ENCODE results near the gene GCNT2.
"Not testable (repeated sequence)": the region's sequence is repeated elsewhere in the genome, so short reads cannot be mapped to it uniquely, and the experiment has no call there.

Gene GCNT2

GRCh38 chr6:10516953-10517352 is 4.2 kb upstream of the GCNT2 start:
- no peak for DNase-seq

GRCh38 chr6:10518557-10519407 is 2.4 kb upstream of the GCNT2 start:
- no peak for DNase-seq

DNA sequence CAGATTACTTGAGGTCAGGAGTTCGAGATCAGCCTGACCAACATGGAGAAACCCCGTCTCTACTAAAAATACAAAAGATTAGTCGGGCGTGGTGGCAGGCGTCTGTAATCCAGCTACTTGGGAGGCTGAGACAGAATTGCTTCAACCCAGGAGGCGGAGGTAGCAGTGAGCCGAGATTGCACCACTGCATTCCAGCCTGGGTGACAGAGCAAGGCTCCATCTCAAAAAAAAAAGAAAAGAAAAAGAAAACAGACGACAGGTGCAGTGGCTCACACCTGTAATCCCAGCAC is 1.8 kb upstream of the GCNT2 start:
- not testable (repeated sequence) for DNase-seq

- DNase-seq: no peak
Measured at GRCh38 chr6:10520468-10520867, 683 bp upstream of the GCNT2 start.

DNA sequence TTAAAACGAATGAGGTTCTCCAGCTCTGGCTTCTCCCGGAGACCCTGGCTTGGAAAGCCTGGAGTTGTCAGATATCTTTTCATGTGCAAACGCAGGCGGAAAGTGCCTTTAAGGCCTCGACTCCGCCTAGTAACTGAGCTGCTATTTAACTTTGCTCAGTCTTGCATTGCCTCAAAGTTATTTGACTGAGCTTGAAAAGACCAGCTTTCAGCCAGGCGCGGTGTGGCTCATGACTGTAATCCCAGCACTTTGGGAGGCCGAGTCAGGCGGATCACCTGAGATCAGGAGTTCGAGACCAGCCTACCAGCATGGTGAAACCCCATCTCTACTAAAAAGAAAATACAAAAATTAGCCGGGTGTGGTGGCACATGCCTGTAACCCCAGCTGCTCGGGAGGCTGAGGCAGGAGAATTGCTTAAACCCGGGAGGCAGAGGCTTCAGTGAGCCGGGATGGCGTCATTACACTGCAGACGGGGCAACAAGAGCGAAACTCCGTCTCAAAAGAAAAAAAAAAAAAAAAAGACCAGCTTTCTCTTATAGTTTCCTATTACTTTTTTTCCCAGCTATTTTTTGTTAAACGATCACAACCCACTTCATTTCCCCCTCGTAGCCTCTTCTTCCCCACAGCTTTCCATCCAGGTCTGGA is 1.9 kb downstream of the GCNT2 start:
- DNase-seq: no peak

- no peak for DNase-seq
Measured at GRCh38 chr6:10526156-10526555, 5.0 kb downstream of the GCNT2 start.

GRCh38 chr6:10528158-10528981 is 7.2 kb downstream of the GCNT2 start:
- DNase-seq: peak; percentile 72

- DNase-seq: no peak
Measured at GRCh38 chr6:10529231-10529801, 8.2 kb downstream of the GCNT2 start.

- DNase-seq: not testable (repeated sequence)
Measured at GRCh38 chr6:10529828-10530374, 8.8 kb downstream of the GCNT2 start.

DNA sequence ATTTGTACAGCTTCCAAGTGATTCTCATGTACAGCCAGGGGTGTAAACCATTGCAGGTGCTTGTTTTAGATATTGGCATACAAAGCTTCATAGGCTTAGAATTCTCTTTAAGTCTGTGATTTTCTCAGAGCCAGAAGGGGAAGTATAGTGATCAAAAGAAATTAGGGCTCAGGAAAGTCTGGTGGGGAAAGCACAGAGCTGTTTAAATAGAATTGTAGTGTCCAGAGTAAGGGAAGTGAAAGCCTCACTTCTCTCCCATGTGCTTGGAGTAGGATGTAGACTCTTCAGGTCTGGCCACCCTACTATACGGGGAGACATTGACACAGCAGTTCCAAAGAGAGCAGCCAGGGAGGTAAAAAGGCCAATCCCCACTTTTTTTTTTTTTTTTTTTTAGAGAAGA is 10.4 kb downstream of the GCNT2 start:
- no peak for DNase-seq

GRCh38 chr6:10531942-10532341 is 10.8 kb downstream of the GCNT2 start:
- no peak for DNase-seq

DNA sequence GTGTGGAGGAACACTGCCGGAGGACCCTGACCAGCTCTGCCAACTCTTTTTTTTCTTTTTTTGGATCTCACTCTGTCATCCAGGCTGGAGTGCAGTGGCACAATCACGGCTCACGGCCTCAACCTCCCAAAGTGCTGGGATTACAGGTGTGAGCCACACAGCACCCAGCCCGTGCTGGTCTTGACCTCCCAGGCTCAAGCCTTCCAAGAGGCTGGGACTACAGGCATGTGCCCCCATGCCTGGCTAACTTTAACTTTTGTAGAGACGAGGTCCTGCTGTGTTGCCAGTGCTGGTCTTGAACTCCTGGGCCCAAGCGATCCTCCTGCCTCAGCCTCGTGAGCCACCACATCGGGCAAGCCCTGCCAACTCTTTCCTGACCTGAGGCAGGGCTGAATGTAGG is 11.2 kb downstream of the GCNT2 start:
- DNase-seq: no peak

- no peak for DNase-seq
Measured at GRCh38 chr6:10534419-10534762, 13.2 kb downstream of the GCNT2 start.

DNA sequence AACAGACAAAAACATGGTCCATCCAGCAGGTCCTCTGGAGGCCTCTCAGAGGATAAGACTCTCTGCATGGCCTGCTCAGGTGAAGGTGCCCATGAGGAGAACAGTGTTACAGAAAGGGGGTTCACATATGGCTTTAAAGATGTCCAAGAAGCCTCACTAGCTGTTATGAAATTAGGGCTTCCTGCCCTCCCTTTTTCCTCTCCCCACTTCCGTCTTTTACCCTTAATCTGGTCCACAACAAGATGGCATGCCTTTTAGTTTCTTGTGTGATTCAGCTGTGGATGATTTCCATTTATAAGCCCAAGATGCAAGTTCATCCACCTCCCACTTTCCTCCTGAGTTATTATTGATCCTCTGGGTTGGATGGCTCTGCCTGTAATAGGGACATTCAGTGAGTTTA is 14.0 kb downstream of the GCNT2 start:
- DNase-seq: no peak

GRCh38 chr6:10537726-10538125 is 16.6 kb downstream of the GCNT2 start:
- no peak for DNase-seq

DNA sequence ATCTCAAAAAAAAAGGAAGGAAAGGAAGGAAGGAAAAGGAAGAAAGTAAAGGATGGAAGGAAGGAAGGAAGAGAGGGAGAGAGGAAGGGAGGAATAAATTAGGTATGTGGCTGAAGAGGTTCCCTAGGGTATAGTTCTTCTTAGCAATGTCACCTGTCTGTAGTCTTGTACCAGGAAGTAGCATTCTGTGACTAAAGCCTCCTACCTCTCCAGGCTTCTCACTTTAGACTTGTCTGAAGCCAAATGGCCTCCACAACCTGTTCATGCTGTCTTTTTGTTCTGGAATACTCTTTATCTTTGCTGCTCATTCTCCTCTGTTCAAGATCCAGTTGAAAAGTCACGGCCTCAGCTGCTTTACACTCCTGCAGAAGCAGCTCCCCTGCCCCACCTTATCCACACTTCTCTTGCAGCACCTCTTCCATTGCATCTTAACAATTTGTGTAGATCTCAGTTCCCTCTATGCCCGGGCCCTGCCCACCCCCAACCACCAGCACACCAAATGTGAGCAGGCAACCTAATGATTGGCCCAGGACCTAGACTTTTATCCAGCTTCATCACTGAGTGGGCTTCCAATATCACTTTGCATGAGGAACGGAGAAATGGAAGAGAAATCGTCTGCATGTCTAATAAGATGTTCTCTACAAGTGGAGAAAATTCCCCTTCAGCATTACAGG is 19.1 kb downstream of the GCNT2 start:
- no peak for DNase-seq

DNA sequence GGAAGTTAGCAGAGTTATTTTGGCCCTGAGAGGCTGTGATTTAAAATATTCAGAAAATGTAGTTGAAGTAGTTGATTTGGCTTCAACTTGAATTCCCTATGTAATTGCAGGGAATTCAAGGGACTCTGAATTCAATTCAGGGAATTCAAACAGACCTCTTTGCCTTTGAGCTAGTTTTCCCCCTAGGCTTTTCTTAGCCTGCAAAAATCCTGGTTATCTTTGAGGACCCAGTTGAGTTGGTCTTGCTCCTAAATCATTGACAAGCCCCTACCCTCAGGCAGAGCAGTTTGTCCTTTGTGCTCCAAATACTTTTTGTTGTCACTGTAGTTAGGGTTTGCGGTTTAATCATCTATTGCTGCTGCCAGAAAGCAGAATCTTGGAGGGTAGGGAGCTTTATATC is 20.4 kb downstream of the GCNT2 start:
- DNase-seq: no peak

- no peak for DNase-seq
Measured at GRCh38 chr6:10542213-10542612, 21.1 kb downstream of the GCNT2 start.

DNA sequence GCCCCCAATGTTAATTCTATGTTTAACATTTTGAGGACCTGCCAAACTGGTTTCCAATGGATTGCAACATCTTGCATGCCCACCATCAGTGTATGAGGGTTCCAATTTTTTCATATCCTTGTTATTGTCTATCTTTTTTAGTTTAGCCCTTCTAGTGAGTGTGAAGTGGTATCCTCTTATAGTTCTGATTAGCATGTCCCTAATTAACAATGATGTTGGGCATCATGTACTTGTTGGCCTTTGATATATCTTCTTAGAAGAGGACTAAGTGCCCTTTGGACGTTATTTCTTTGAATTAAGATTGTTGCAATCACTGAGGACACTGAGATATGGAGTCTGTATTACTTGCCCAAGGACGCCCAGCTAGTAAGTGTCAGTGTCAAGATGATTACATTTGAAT is 22.3 kb downstream of the GCNT2 start:
- DNase-seq: no peak

- no peak for DNase-seq
Measured at GRCh38 chr6:10545482-10545881, 24.3 kb downstream of the GCNT2 start.

GRCh38 chr6:10547809-10548208 is 26.7 kb downstream of the GCNT2 start:
- DNase-seq: no peak

GRCh38 chr6:10550764-10551163 is 29.6 kb downstream of the GCNT2 start:
- DNase-seq: no peak
